Measurements from ENCODE around the gene FAM168A.

GRCh38 chr11:73394416-73395296 lies 203.3 kb downstream of the FAM168A start:
- no peak for TF ChIP-seq CTCF (conservative IDR thresholded peaks at IDR 0.05; ENCODE audit: low read length)
- TF ChIP-seq EZH2phosphoT487 (IDR thresholded peaks at IDR 0.05; ENCODE audit: borderline replicate concordance, low read depth, low read length) = no peak
